ENCODE results near the gene PARP3.

- TF ChIP-seq, protein P1, sequence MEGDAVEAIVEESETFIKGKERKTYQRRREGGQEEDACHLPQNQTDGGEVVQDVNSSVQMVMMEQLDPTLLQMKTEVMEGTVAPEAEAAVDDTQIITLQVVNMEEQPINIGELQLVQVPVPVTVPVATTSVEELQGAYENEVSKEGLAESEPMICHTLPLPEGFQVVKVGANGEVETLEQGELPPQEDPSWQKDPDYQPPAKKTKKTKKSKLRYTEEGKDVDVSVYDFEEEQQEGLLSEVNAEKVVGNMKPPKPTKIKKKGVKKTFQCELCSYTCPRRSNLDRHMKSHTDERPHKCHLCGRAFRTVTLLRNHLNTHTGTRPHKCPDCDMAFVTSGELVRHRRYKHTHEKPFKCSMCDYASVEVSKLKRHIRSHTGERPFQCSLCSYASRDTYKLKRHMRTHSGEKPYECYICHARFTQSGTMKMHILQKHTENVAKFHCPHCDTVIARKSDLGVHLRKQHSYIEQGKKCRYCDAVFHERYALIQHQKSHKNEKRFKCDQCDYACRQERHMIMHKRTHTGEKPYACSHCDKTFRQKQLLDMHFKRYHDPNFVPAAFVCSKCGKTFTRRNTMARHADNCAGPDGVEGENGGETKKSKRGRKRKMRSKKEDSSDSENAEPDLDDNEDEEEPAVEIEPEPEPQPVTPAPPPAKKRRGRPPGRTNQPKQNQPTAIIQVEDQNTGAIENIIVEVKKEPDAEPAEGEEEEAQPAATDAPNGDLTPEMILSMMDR (IDR thresholded peaks at IDR 0.05): no peak
- TF ChIP-seq EP300 (IDR thresholded peaks at IDR 0.05): no peak
Measured at GRCh38 chr3:51971350-51971749, 29.2 kb downstream of the PARP3 start.

All from suprapubic skin (tissue), 3 donors.